K562 (cell line): ENCODE measurements around the gene GPR37L1. TPM values are rescaled to one million over a fixed set of nuclear protein-coding genes. Genes with fewer than 3 reads are reported as not detected.

Experiments used
- ATAC-seq: fragments of 200-7000 bp; cut with Tn5 transposase; 3 replicates; pipeline ENCODE4 v1.9.1; 2020; ENCODE audit warnings: moderate library complexity
- BruUV-seq: library from RNA; stranded (reverse); fragments of 400-500 nt; replicated peaks from 2 replicates; lab custom pipeline; 2021; lab: Mats Ljungman, UMichigan
- CTCF ChIA-PET: fragments of 300-600 bp; formaldehyde crosslinking; extraction: SDS; loops from one replicate; lab custom pipeline; 2021; ENCODE audit warnings: low intra/inter-chr PET ratio; lab: Yijun Ruan, JAX
- POLR2A ChIA-PET: fragments of 300-600, 350-650 bp; sonication (Branson Sonifier 250); formaldehyde crosslinking; extraction: SDS; loops from one replicate; lab custom pipeline; 2021; ENCODE audit warnings: antibody characterized with exemption, inconsistent platforms; lab: Yijun Ruan, JAX
- DNase-seq, 4 experiments: peaks; one replicate each; pipeline versions ENCODE4 v3.0.0 to v3.0.0-alpha.2; 2011 to 2018; ENCODE audit warnings: low spot score in 3 of 4, mixed read lengths in 3 of 4; ENCODE audit errors: extremely low read depth in 1 of 4
- FAIRE-seq: peaks from 2 replicates; lab custom pipeline; 2011; peaks lifted over from hg19 to GRCh38; lab: Jason Lieb, UNC
- H2AFZ ChIP-seq: 2 replicates; pipeline ENCODE4 v1.6.0; 2011; ENCODE audit warnings: low read depth, low read length, control low read depth, inconsistent platforms
- H3K27ac ChIP-seq: fragments of 200-600 bp; 3 replicates; pipeline ENCODE4 v1.8.0; 2011; ENCODE audit warnings: low read depth, mild to moderate bottlenecking, control low read depth, inconsistent platforms, low read length, moderate library complexity, mixed read lengths; ENCODE audit errors: extremely low read depth
- H3K27me3 ChIP-seq, 2 experiments: fragments of 300-600 bp in 1 of 2; 2 replicates in 1 of 2; 3 replicates in 1 of 2; pipeline versions ENCODE4 v1.6.0 to v1.8.0; 2011; ENCODE audit warnings: inconsistent platforms in 2 of 2, low read length in 2 of 2, mild to moderate bottlenecking in 1 of 2, mixed read lengths in 1 of 2, moderate library complexity in 1 of 2; ENCODE audit not compliant: control insufficient read depth in 2 of 2, insufficient read depth in 2 of 2
- H3K36me3 ChIP-seq: fragments of 300-600 bp; 3 replicates; pipeline ENCODE4 v1.8.0; 2011; ENCODE audit warnings: mild to moderate bottlenecking, low read length, inconsistent platforms; ENCODE audit not compliant: control insufficient read depth, insufficient read depth
- H3K4me1 ChIP-seq, 2 experiments: fragments of 200-600 bp in 1 of 2; replicated peaks in 1 of 2; 2 replicates in 1 of 2; 3 replicates in 1 of 2; pipeline versions ENCODE4 v1.5.1 to v1.8.0; 2011; ENCODE audit warnings: inconsistent platforms in 2 of 2, low read length in 2 of 2, mild to moderate bottlenecking in 1 of 2, mixed read lengths in 1 of 2, moderate library complexity in 1 of 2; ENCODE audit not compliant: control insufficient read depth in 2 of 2, insufficient read depth in 2 of 2
- H3K4me2 ChIP-seq: 2 replicates; pipeline ENCODE4 v1.6.1; 2011; ENCODE audit warnings: low read length, control low read depth, inconsistent platforms, mixed read lengths; ENCODE audit not compliant: insufficient read depth
- H3K4me3 ChIP-seq: fragments of 200-600 bp; sonication (generic), shearing (Covaris generic); 2 replicates; pipeline ENCODE4 v1.5.1; 2016; ENCODE audit warnings: control low read depth, inconsistent platforms
- H3K79me2 ChIP-seq: fragments of 200-600 bp; 3 replicates; pipeline ENCODE4 v1.8.0; 2011; ENCODE audit warnings: low read length, inconsistent platforms; ENCODE audit not compliant: control insufficient read depth, insufficient read depth
- H3K9ac ChIP-seq, 2 experiments: 2 replicates each; pipeline versions ENCODE4 v1.6.0 to v1.6.1; 2011; ENCODE audit warnings: low read depth in 2 of 2, low read length in 2 of 2, control low read depth in 1 of 2, inconsistent platforms in 1 of 2, mild to moderate bottlenecking in 1 of 2, mixed read lengths in 1 of 2; ENCODE audit not compliant: insufficient read depth in 1 of 2
- H3K9me1 ChIP-seq: one replicate; pipeline ENCODE4 v1.6.0; 2011; ENCODE audit warnings: inconsistent platforms, mild to moderate bottlenecking, low read length, moderate library complexity; ENCODE audit not compliant: control insufficient read depth, insufficient read depth
- H3K9me3 ChIP-seq: replicated peaks from 2 replicates; pipeline ENCODE4 v1.5.1; 2011; ENCODE audit warnings: low read depth, low read length, inconsistent platforms; ENCODE audit not compliant: control insufficient read depth, insufficient read depth
- H4K20me1 ChIP-seq: replicated peaks from 2 replicates; pipeline ENCODE4 v1.6.1; 2011; ENCODE audit warnings: low read length, inconsistent platforms, mixed read lengths; ENCODE audit not compliant: control insufficient read depth, insufficient read depth
- ASH1L ChIP-seq: fragments of 450-650 bp; IDR thresholded peaks from 2 replicates; pipeline ENCODE4 v1.6.1; 2018; ENCODE audit warnings: borderline replicate concordance, mild to moderate bottlenecking, low read depth; ENCODE audit not compliant: partially characterized antibody
- HNRNPLL ChIP-seq: fragments of 200-400 bp; formaldehyde crosslinking; IDR thresholded peaks from 2 replicates; pipeline ENCODE4 v1.6.1; 2017; ENCODE audit warnings: low read length, low read depth, mild to moderate bottlenecking; ENCODE audit not compliant: poor library complexity, severe bottlenecking
- LARP7 ChIP-seq: fragments of 450-650 bp; IDR thresholded peaks from 2 replicates; pipeline ENCODE4 v1.6.1; 2016
- NR2C1 ChIP-seq, 2 experiments: fragments of 450-650 bp; IDR thresholded peaks; 2 replicates each; pipeline ENCODE4 v1.6.1; 2017; ENCODE audit warnings: mild to moderate bottlenecking in 2 of 2, antibody characterized with exemption in 1 of 2, inconsistent platforms in 1 of 2, missing compliant biosample characterization in 1 of 2, missing genetic modification characterization in 1 of 2
- PHTF2 ChIP-seq: fragments of 250-450 bp; sonication (Bioruptor Pico); IDR thresholded peaks from 2 replicates; pipeline ENCODE4 v1.5.0; 2021; ENCODE audit warnings: mild to moderate bottlenecking
- RFX7 ChIP-seq: fragments of 250-450 bp; sonication (Bioruptor Pico); IDR thresholded peaks from 2 replicates; pipeline ENCODE4 v1.5.1; 2021; ENCODE audit warnings: mild to moderate bottlenecking
- SP1 ChIP-seq: sonication (generic); formaldehyde crosslinking; IDR thresholded peaks from 2 replicates; pipeline ENCODE4 v1.8.1; 2022; ENCODE audit warnings: mild to moderate bottlenecking, missing genetic modification reagents
- TBP ChIP-seq: optimal IDR thresholded peaks from 2 replicates; pipeline ENCODE3; 2011; ENCODE audit warnings: low read depth, low read length, improper control_type of control experiment
- ZNF143 ChIP-seq: sonication (generic); formaldehyde crosslinking; IDR thresholded peaks from 2 replicates; pipeline ENCODE4 v1.9.0; 2022; ENCODE audit warnings: mild to moderate bottlenecking, missing genetic modification reagents
- ZNF79 ChIP-seq: fragments of 250-450 bp; sonication (Bioruptor Pico); IDR thresholded peaks from 2 replicates; pipeline ENCODE4 v1.4.0; 2020; ENCODE audit warnings: low read depth, mild to moderate bottlenecking, moderate library complexity
- WGBS: fragments of 100-300 bp; shearing (Covaris generic); methylation state at CpG from one replicate; pipeline ENCODE4 v1.1.6; 2016; ENCODE audit warnings: low coverage, mixed read lengths; ENCODE audit not compliant: insufficient coverage; ENCODE audit errors: missing lambda C conversion rate; 5-methylcytosine and 5-hydroxymethylcytosine counted together
- in situ Hi-C: fragments of 300-500 bp; cut with MboI; formaldehyde crosslinking; loops from 4 replicates; pipeline ENCODE4 v1.15.0; 2018; ENCODE audit warnings: inconsistent platforms, mixed read lengths
- intact Hi-C: fragments of 100-400 bp; cut with micrococcal nuclease; formaldehyde crosslinking; loops from 2 replicates; pipeline ENCODE4 v1.14.2; 2022
- polyA plus RNA-seq, 8 experiments: library from polyadenylated mRNA; depleted of rRNA in 4 of 8; stranded (reverse) in 5 of 8; unstranded in 3 of 8; fragments of >200 nt; fragmentation: Nextera tagmentation in 2 of 8; fragmentation: Illumina TruSeq in 1 of 8; extraction: Ambion mirVana in 2 of 8; extraction: Trizol in 1 of 8; gene quantifications; 2 replicates each; pipeline versions ENCODE4 v1.2.1 to v1.2.3, GENCODE V29; 2011 to 2014; ENCODE audit warnings: inconsistent platforms in 1 of 8, missing spikeins in 1 of 8
- total RNA-seq, 7 experiments: library from RNA; depleted of rRNA in 6 of 7; stranded (reverse); fragments of >200 nt in 6 of 7; fragmentation: Illumina TruSeq in 2 of 7; extraction: Trizol in 2 of 7; gene quantifications; 2 replicates each; pipeline versions ENCODE4 v1.2.1 to v1.2.3, GENCODE V29; 2011 to 2021; ENCODE audit warnings: low replicate concordance in 1 of 7
- TF ChIP-seq, protein P1 (sequence below): IDR thresholded peaks from 2 replicates; pipeline ENCODE4 v1.6.1; 2016; ENCODE audit warnings: missing genetic modification characterization, missing compliant biosample characterization
- TF ChIP-seq, protein P2 (sequence below): sonication (generic); formaldehyde crosslinking; IDR thresholded peaks from 2 replicates; pipeline ENCODE4 v1.8.0; 2023; ENCODE audit warnings: missing genetic modification reagents, mild to moderate bottlenecking, borderline replicate concordance

Gene GPR37L1
- total and polyA plus RNA-seq, 9 of the 15 experiments (the other 6 are each of a cell fraction or from before 2014, with no cell fraction given): not detected

DNA sequence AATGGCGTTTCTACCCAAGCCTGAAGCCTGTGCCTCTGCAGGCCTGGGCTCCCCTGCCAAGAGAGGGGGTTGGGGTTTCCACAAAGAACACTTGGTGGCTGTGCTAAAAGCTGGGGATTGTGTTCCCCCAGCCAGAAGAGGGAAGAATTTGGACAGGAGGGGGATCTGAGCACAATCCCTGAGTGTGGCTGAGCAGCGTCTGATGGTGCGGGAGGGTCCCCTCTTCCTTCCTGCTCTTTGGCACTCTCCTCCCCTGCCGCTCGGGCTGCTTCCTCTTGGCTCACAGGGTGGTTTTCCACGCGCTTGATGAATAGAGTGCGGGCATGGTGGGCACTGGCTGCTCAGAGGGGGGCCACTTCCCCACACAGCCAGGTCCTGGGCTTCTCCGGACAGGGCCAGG is 3.7 kb downstream of the GPR37L1 start:
- peaks cover 34 to 71% of the 10 kb centered on the region in 2 experiments for H3K27me3 ChIP-seq
- POLR2A ChIA-PET: interaction anchor here (2.0 kb wide), 1 partner anchor 9 kb away, joined by 6 read pairs; no protein-coding TSS in a partner anchor
- WGBS: 13% methylated on average over 8 of the region's 9 CpGs
- no peak overlapping the region for H3K4me2 ChIP-seq
- ATAC-seq (no peak), DNase-seq (no peak), FAIRE-seq (no peak)
- no peak overlapping the region for H3K9ac ChIP-seq
- H3K27ac ChIP-seq: no peak overlapping the region
- BruUV-seq: no TSS peak
- H3K79me2 ChIP-seq: no peaks in the 10 kb centered on the region
- peaks cover 12% of the 10 kb centered on the region; the same call in 1 of the 2 replicates for H4K20me1 ChIP-seq
- TF ChIP-seq, protein P1, sequence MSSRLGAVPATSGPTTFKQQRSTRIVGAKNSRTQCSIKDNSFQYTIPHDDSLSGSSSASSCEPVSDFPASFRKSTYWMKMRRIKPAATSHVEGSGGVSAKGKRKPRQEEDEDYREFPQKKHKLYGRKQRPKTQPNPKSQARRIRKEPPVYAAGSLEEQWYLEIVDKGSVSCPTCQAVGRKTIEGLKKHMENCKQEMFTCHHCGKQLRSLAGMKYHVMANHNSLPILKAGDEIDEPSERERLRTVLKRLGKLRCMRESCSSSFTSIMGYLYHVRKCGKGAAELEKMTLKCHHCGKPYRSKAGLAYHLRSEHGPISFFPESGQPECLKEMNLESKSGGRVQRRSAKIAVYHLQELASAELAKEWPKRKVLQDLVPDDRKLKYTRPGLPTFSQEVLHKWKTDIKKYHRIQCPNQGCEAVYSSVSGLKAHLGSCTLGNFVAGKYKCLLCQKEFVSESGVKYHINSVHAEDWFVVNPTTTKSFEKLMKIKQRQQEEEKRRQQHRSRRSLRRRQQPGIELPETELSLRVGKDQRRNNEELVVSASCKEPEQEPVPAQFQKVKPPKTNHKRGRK: no peak
- TF ChIP-seq TBP: no peak
- TF ChIP-seq ZNF143 (CRISPR knock-in tag): no peak
- no peak for TF ChIP-seq NR2C1 (IDR thresholded peaks at IDR 0.05)
- TF ChIP-seq NR2C1 (tag; IDR thresholded peaks at IDR 0.05): no peak
- no peak for TF ChIP-seq RFX7 (CRISPR knock-in tag)
- no peak for TF ChIP-seq ZNF79 (CRISPR knock-in tag)
- TF ChIP-seq LARP7: no peak
- no peak for TF ChIP-seq SP1 (CRISPR knock-in tag)
- TF ChIP-seq PHTF2 (CRISPR knock-in tag): no peak
- no peak for TF ChIP-seq ASH1L
- TF ChIP-seq, protein P2, sequence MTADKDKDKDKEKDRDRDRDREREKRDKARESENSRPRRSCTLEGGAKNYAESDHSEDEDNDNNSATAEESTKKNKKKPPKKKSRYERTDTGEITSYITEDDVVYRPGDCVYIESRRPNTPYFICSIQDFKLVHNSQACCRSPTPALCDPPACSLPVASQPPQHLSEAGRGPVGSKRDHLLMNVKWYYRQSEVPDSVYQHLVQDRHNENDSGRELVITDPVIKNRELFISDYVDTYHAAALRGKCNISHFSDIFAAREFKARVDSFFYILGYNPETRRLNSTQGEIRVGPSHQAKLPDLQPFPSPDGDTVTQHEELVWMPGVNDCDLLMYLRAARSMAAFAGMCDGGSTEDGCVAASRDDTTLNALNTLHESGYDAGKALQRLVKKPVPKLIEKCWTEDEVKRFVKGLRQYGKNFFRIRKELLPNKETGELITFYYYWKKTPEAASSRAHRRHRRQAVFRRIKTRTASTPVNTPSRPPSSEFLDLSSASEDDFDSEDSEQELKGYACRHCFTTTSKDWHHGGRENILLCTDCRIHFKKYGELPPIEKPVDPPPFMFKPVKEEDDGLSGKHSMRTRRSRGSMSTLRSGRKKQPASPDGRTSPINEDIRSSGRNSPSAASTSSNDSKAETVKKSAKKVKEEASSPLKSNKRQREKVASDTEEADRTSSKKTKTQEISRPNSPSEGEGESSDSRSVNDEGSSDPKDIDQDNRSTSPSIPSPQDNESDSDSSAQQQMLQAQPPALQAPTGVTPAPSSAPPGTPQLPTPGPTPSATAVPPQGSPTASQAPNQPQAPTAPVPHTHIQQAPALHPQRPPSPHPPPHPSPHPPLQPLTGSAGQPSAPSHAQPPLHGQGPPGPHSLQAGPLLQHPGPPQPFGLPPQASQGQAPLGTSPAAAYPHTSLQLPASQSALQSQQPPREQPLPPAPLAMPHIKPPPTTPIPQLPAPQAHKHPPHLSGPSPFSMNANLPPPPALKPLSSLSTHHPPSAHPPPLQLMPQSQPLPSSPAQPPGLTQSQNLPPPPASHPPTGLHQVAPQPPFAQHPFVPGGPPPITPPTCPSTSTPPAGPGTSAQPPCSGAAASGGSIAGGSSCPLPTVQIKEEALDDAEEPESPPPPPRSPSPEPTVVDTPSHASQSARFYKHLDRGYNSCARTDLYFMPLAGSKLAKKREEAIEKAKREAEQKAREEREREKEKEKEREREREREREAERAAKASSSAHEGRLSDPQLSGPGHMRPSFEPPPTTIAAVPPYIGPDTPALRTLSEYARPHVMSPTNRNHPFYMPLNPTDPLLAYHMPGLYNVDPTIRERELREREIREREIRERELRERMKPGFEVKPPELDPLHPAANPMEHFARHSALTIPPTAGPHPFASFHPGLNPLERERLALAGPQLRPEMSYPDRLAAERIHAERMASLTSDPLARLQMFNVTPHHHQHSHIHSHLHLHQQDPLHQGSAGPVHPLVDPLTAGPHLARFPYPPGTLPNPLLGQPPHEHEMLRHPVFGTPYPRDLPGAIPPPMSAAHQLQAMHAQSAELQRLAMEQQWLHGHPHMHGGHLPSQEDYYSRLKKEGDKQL: no peak
- no peak for TF ChIP-seq HNRNPLL
- H3K4me3 ChIP-seq: no peak overlapping the region
- intact Hi-C loops (no loop called here), in situ Hi-C loops (no loop called here)
- H3K9me3 ChIP-seq: no peaks in the 10 kb centered on the region
- no peak overlapping the region for H2AFZ ChIP-seq
- H3K4me1 ChIP-seq: peaks cover 0 to 25% of the 10 kb centered on the region in 2 experiments; a peak in 2 of 5 replicates
- no peaks in the 10 kb centered on the region for H3K9me1 ChIP-seq
- no peaks in the 10 kb centered on the region for H3K36me3 ChIP-seq
- CTCF ChIA-PET: no interaction called here
